ENCODE data around the gene MCC. TPM values are rescaled to one million over a fixed set of nuclear protein-coding genes. Genes with fewer than 3 reads are reported as not detected.

MCC gene
- total RNA-seq, 1 experiment from 2014 or later, result 0.60 TPM

DNA sequence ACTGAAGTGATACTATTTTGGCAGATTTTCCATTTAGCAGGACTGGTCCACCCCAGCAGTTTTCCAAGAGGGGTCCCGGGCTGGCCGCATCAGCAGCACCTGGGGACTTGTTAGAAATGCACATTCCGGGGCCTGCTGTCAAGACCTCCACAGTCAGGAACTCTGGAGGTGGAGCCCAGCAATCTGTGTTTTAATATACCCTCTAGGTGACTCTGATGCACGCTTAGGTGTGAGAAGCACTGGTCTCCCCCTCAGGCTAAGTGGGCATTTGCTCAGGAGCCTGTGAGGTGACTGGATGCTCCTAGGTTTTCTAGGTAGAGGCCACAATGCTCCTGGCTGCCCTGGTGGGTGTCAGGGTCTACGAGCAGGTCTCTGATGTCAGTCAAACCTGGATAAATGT, 430.0 kb downstream of the MCC start:
- Histone ChIP-seq H3K4me3 (ENCODE audit: low read depth, low read length, poor library complexity, severe bottlenecking) (no peak overlapping the region), H3K4me1 (ENCODE audit: insufficient read depth, low read length, poor library complexity, severe bottlenecking) (no peaks in the 10 kb centered on the region), H3K27me3 (replicated peaks; ENCODE audit: insufficient read depth, low read depth, low read length, poor library complexity) (peaks cover 5% of the 10 kb centered on the region), H3K36me3 (ENCODE audit: insufficient read depth, low read length, poor library complexity, severe bottlenecking) (no peaks in the 10 kb centered on the region), H3K27ac (ENCODE audit: low read depth, low read length, poor library complexity, severe bottlenecking) (no peak overlapping the region), H3K9me3 (ENCODE audit: low read depth, low read length, poor library complexity, severe bottlenecking) (no peaks in the 10 kb centered on the region)
- no TSS peak for BruUV-seq (replicated peaks)
- TF ChIP-seq, protein P1, sequence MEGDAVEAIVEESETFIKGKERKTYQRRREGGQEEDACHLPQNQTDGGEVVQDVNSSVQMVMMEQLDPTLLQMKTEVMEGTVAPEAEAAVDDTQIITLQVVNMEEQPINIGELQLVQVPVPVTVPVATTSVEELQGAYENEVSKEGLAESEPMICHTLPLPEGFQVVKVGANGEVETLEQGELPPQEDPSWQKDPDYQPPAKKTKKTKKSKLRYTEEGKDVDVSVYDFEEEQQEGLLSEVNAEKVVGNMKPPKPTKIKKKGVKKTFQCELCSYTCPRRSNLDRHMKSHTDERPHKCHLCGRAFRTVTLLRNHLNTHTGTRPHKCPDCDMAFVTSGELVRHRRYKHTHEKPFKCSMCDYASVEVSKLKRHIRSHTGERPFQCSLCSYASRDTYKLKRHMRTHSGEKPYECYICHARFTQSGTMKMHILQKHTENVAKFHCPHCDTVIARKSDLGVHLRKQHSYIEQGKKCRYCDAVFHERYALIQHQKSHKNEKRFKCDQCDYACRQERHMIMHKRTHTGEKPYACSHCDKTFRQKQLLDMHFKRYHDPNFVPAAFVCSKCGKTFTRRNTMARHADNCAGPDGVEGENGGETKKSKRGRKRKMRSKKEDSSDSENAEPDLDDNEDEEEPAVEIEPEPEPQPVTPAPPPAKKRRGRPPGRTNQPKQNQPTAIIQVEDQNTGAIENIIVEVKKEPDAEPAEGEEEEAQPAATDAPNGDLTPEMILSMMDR (conservative IDR thresholded peaks at IDR 0.05; ENCODE audit: low read depth, low read length), result no peak
- no peak for TF ChIP-seq EZH2 (IDR thresholded peaks at IDR 0.05; ENCODE audit: borderline replicate concordance, low read depth, low read length, poor library complexity, severe bottlenecking)
- no peak for DNase-seq (ENCODE audit: low spot score)
- CTCF ChIA-PET, result no interaction called here
- POLR2A ChIA-PET (ENCODE audit: low non-redundant PET), result no interaction called here
- intact Hi-C loops (cut with micrococcal nuclease; ENCODE audit: unreplicated experiment), result no loop called here

DNA sequence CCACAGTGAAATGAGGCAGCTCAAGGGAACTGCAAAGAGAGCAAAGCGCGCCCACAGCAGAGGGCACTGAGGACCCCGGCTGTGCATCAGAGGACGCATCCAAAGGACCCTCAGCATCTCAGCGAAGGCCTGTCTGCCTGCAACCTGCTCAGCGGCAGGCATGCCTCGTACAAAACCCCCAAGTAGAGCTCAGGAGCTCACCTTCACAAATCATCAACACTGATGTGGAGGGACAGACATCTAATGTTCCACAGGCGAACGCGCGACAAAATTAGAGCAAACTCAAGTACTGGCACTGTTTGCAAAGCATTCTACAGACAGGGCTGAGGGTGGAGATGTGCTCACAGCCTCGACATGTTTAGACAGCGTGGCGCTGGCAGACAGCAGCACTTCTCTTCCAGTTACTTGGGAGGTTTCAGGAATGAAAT, 430.7 kb downstream of the MCC start:
- ChIA-PET CTCF (no interaction called here), POLR2A (ENCODE audit: low non-redundant PET) (interaction anchor here (0.6 kb wide), 1 partner anchor 18 kb away, joined by 3 read pairs; no protein-coding TSS in a partner anchor)
- intact Hi-C loops (cut with micrococcal nuclease; ENCODE audit: unreplicated experiment), result no loop called here
- Histone ChIP-seq H3K27me3 (replicated peaks; ENCODE audit: insufficient read depth, low read depth, low read length, poor library complexity) (peaks cover 5% of the 10 kb centered on the region), H3K4me1 (ENCODE audit: insufficient read depth, low read length, poor library complexity, severe bottlenecking) (no peaks in the 10 kb centered on the region), H3K27ac (ENCODE audit: low read depth, low read length, poor library complexity, severe bottlenecking) (no peak overlapping the region), H3K36me3 (ENCODE audit: insufficient read depth, low read length, poor library complexity, severe bottlenecking) (no peaks in the 10 kb centered on the region), H3K9me3 (ENCODE audit: low read depth, low read length, poor library complexity, severe bottlenecking) (no peaks in the 10 kb centered on the region), H3K4me3 (ENCODE audit: low read depth, low read length, poor library complexity, severe bottlenecking) (no peak overlapping the region)
- no TSS peak for BruUV-seq (replicated peaks)
- no peak for DNase-seq (ENCODE audit: low spot score)
- TF ChIP-seq, protein P1 (conservative IDR thresholded peaks at IDR 0.05; ENCODE audit: low read depth, low read length), result no peak
- TF ChIP-seq EZH2 (IDR thresholded peaks at IDR 0.05; ENCODE audit: borderline replicate concordance, low read depth, low read length, poor library complexity, severe bottlenecking), result no peak

DNA sequence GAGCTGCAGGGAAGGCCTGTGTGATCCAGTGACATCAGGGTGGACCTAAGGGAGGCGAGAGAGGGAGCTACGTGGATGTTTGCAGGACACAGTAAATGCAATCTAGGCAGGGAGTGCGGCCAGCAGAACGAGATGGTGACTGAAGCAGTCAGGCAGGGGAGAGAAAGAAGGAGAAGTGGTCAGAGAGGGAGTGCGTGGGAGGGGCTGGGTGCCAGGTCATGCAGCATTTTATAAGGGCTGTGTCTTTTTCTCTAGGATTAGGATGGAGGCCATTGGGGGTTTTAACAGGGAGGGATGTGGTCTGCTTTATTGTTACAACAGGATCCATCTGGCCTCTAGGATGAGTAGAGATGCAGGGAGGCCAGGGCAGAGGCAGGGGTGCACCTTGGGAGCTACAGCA, 431.3 kb downstream of the MCC start:
- no peaks in the 10 kb centered on the region for H3K36me3 ChIP-seq (ENCODE audit: insufficient read depth, low read length, poor library complexity, severe bottlenecking)
- intact Hi-C loops (cut with micrococcal nuclease; ENCODE audit: unreplicated experiment), result no loop called here
- CTCF ChIA-PET, result no interaction called here

More for the DNA sequence above, 431.3 kb downstream of the MCC start:
- Histone ChIP-seq H3K4me3 (ENCODE audit: low read depth, low read length, poor library complexity, severe bottlenecking) (no peak overlapping the region), H3K27ac (ENCODE audit: low read depth, low read length, poor library complexity, severe bottlenecking) (no peak overlapping the region), H3K27me3 (replicated peaks; ENCODE audit: insufficient read depth, low read depth, low read length, poor library complexity) (peaks cover 5% of the 10 kb centered on the region), H3K9me3 (ENCODE audit: low read depth, low read length, poor library complexity, severe bottlenecking) (no peaks in the 10 kb centered on the region), H3K4me1 (ENCODE audit: insufficient read depth, low read length, poor library complexity, severe bottlenecking) (no peaks in the 10 kb centered on the region)
- TF ChIP-seq EZH2 (IDR thresholded peaks at IDR 0.05; ENCODE audit: borderline replicate concordance, low read depth, low read length, poor library complexity, severe bottlenecking), result no peak
- TF ChIP-seq, protein P1 (conservative IDR thresholded peaks at IDR 0.05; ENCODE audit: low read depth, low read length), result no peak
- POLR2A ChIA-PET (ENCODE audit: low non-redundant PET), result interaction anchor here (0.6 kb wide), 1 partner anchor 18 kb away, joined by 3 read pairs; no protein-coding TSS in a partner anchor
- no TSS peak for BruUV-seq (replicated peaks)
- no peak for DNase-seq (ENCODE audit: low spot score)

Measured in A673 (cell line).